GM23338 (cell line): ENCODE data around the gene CLSTN2. TPM values are rescaled to one million over a fixed set of nuclear protein-coding genes. Genes with fewer than 3 reads are reported as not detected.

ENCODE experiments used
- ATAC-seq: fragments of 200-7000 bp; cut with Tn5 transposase; 3 replicates; pipeline ENCODE4 v1.9.1; 2020
- DNase-seq: peaks from one replicate; pipeline ENCODE4 v3.0.0-alpha.2; 2015; ENCODE audit warnings: low spot score
- H2AFZ ChIP-seq: fragments of 200-600 bp; sonication (generic); 2 replicates; pipeline ENCODE4 v1.8.0; 2016; ENCODE audit warnings: antibody characterized with exemption, mild to moderate bottlenecking, moderate library complexity
- H3F3A ChIP-seq: fragments of 200-600 bp; sonication (generic); replicated peaks from 2 replicates; pipeline ENCODE4 v1.8.0; 2017; ENCODE audit warnings: antibody characterized with exemption, mixed run types, low read depth
- H3K27ac ChIP-seq: fragments of 200-600 bp; sonication (generic); 2 replicates; pipeline ENCODE4 v1.6.1; 2016; ENCODE audit warnings: low read depth
- H3K27me3 ChIP-seq: fragments of 200-600 bp; sonication (generic); 2 replicates; pipeline ENCODE4 v1.8.0; 2016; ENCODE audit warnings: mild to moderate bottlenecking, mixed run types, moderate library complexity; ENCODE audit not compliant: insufficient read depth
- H3K36me3 ChIP-seq: fragments of 200-600 bp; sonication (generic); 2 replicates; pipeline ENCODE4 v1.8.0; 2016; ENCODE audit warnings: mild to moderate bottlenecking; ENCODE audit not compliant: insufficient read depth
- H3K4me1 ChIP-seq: fragments of 200-600 bp; sonication (generic); 2 replicates; pipeline ENCODE4 v1.8.0; 2016; ENCODE audit warnings: mild to moderate bottlenecking, moderate library complexity; ENCODE audit not compliant: insufficient read depth
- H3K4me2 ChIP-seq: fragments of 200-600 bp; sonication (generic); 2 replicates; pipeline ENCODE4 v1.7.1; 2017; ENCODE audit warnings: mixed run types
- H3K4me3 ChIP-seq: fragments of 200-600 bp; sonication (generic); 2 replicates; pipeline ENCODE4 v1.6.1; 2016; ENCODE audit warnings: mixed run types
- H3K79me2 ChIP-seq: fragments of 200-600 bp; sonication (generic); replicated peaks from 2 replicates; pipeline ENCODE4 v1.8.0; 2017; ENCODE audit warnings: mild to moderate bottlenecking; ENCODE audit not compliant: insufficient read depth
- H3K9me2 ChIP-seq: fragments of 200-600 bp; sonication (generic); 2 replicates; pipeline ENCODE4 v1.8.0; 2017; ENCODE audit not compliant: insufficient read depth
- H4K20me1 ChIP-seq: fragments of 200-600 bp; sonication (generic); replicated peaks from 2 replicates; pipeline ENCODE4 v1.8.0; 2017; ENCODE audit warnings: mild to moderate bottlenecking; ENCODE audit not compliant: insufficient read depth
- H3K27ac Mint-ChIP-seq: 2 replicates; pipeline ENCODE4 v1.8.0; 2020; ENCODE audit warnings: inconsistent platforms, mild to moderate bottlenecking, moderate library complexity, mixed read lengths
- H3K27me3 Mint-ChIP-seq: 3 replicates; pipeline ENCODE4 v1.8.0; 2022; ENCODE audit warnings: low read depth, mild to moderate bottlenecking, moderate library complexity, mixed read lengths, inconsistent platforms; ENCODE audit not compliant: insufficient read depth, poor library complexity
- H3K36me3 Mint-ChIP-seq: 3 replicates; pipeline ENCODE4 v1.8.0; 2021; ENCODE audit warnings: low read depth, mild to moderate bottlenecking, inconsistent platforms, moderate library complexity, mixed read lengths
- H3K4me1 Mint-ChIP-seq: 3 replicates; pipeline ENCODE4 v1.8.0; 2020; ENCODE audit warnings: mild to moderate bottlenecking, inconsistent platforms, mixed read lengths
- H3K4me3 Mint-ChIP-seq: 3 replicates; pipeline ENCODE4 v1.8.0; 2021; ENCODE audit warnings: moderate library complexity, mild to moderate bottlenecking, inconsistent platforms, mixed read lengths
- H3K9me3 Mint-ChIP-seq: 3 replicates; pipeline ENCODE4 v1.8.0; 2020; ENCODE audit warnings: moderate library complexity, mild to moderate bottlenecking, inconsistent platforms, mixed read lengths
- CREB1 ChIP-seq: fragments of 250-450 bp; sonication (Bioruptor Pico); IDR thresholded peaks from 2 replicates; pipeline ENCODE4 v1.5.0; 2020; ENCODE audit warnings: low read depth, mild to moderate bottlenecking, moderate library complexity
- EZH2 ChIP-seq: fragments of 200-600 bp; sonication (generic); IDR thresholded peaks from one replicate; pipeline ENCODE4 v1.8.0; 2017; ENCODE audit warnings: antibody characterized with exemption, mild to moderate bottlenecking, low read depth; ENCODE audit not compliant: unreplicated experiment
- EZH2phosphoT487 ChIP-seq: fragments of 200-600 bp; sonication (generic); IDR thresholded peaks from one replicate; pipeline ENCODE4 v1.8.1; 2018; ENCODE audit warnings: antibody characterized with exemption; ENCODE audit not compliant: unreplicated experiment
- JUNB ChIP-seq: IDR thresholded peaks from one replicate; pipeline ENCODE4 v1.6.1; 2016; ENCODE audit warnings: antibody characterized with exemption; ENCODE audit not compliant: unreplicated experiment
- NANOG ChIP-seq: IDR thresholded peaks from 2 replicates; pipeline ENCODE4 v1.6.1; 2016; ENCODE audit warnings: antibody characterized with exemption, borderline replicate concordance
- STAT1 ChIP-seq: IDR thresholded peaks from one replicate; pipeline ENCODE4 v1.6.1; 2016; ENCODE audit warnings: antibody characterized with exemption; ENCODE audit not compliant: unreplicated experiment
- ZNF114 ChIP-seq: fragments of 250-450 bp; sonication (Bioruptor Pico); IDR thresholded peaks from 2 replicates; pipeline ENCODE4 v1.5.0; 2020; ENCODE audit warnings: mild to moderate bottlenecking, moderate library complexity
- ZNF331 ChIP-seq: fragments of 250-450 bp; sonication (Bioruptor Pico); IDR thresholded peaks from 2 replicates; pipeline ENCODE4 v1.5.0; 2020; ENCODE audit warnings: low read depth, mild to moderate bottlenecking, moderate library complexity
- polyA plus RNA-seq: library from polyadenylated mRNA; unstranded; fragments of >200 nt; fragmentation: Nextera tagmentation; extraction: Ambion mirVana; gene quantifications from 2 replicates; pipeline ENCODE4 v1.2.1, GENCODE V29; 2016
- total RNA-seq: library from RNA; depleted of rRNA; stranded (reverse); fragments of >200 nt; shearing (Covaris generic); gene quantifications from 2 replicates; pipeline ENCODE4 v1.2.3, GENCODE V29; 2014
- TF ChIP-seq, protein P1 (sequence below): fragments of 250-450 bp; sonication (Bioruptor Pico); IDR thresholded peaks from 2 replicates; pipeline ENCODE4 v1.5.0; 2020; ENCODE audit warnings: mild to moderate bottlenecking, moderate library complexity

The CLSTN2 gene
- total and polyA plus RNA-seq, 2 experiments from 2014 or later = 0.11 to 0.83 TPM

DNA sequence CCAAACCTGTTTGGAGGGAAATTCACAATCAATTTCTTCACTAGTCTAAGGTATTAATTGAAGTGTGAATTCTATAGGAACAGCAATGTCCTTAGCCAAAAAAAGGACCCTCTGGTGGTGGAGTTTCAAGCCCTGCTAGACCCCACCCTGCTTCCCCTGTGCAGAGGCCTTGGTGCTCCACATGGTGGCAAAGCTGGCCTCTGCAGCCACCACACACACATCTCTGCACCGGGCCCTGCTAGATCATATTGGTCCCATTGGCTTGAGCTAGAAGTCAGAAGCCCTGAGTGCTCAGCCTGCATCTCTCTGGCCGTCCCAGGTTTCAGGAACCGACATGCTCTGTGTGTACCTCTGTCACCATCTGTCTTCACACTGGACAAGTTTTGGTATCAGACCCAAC is 522.0 kb downstream of the CLSTN2 start (continued):
- TF ChIP-seq, protein P1, sequence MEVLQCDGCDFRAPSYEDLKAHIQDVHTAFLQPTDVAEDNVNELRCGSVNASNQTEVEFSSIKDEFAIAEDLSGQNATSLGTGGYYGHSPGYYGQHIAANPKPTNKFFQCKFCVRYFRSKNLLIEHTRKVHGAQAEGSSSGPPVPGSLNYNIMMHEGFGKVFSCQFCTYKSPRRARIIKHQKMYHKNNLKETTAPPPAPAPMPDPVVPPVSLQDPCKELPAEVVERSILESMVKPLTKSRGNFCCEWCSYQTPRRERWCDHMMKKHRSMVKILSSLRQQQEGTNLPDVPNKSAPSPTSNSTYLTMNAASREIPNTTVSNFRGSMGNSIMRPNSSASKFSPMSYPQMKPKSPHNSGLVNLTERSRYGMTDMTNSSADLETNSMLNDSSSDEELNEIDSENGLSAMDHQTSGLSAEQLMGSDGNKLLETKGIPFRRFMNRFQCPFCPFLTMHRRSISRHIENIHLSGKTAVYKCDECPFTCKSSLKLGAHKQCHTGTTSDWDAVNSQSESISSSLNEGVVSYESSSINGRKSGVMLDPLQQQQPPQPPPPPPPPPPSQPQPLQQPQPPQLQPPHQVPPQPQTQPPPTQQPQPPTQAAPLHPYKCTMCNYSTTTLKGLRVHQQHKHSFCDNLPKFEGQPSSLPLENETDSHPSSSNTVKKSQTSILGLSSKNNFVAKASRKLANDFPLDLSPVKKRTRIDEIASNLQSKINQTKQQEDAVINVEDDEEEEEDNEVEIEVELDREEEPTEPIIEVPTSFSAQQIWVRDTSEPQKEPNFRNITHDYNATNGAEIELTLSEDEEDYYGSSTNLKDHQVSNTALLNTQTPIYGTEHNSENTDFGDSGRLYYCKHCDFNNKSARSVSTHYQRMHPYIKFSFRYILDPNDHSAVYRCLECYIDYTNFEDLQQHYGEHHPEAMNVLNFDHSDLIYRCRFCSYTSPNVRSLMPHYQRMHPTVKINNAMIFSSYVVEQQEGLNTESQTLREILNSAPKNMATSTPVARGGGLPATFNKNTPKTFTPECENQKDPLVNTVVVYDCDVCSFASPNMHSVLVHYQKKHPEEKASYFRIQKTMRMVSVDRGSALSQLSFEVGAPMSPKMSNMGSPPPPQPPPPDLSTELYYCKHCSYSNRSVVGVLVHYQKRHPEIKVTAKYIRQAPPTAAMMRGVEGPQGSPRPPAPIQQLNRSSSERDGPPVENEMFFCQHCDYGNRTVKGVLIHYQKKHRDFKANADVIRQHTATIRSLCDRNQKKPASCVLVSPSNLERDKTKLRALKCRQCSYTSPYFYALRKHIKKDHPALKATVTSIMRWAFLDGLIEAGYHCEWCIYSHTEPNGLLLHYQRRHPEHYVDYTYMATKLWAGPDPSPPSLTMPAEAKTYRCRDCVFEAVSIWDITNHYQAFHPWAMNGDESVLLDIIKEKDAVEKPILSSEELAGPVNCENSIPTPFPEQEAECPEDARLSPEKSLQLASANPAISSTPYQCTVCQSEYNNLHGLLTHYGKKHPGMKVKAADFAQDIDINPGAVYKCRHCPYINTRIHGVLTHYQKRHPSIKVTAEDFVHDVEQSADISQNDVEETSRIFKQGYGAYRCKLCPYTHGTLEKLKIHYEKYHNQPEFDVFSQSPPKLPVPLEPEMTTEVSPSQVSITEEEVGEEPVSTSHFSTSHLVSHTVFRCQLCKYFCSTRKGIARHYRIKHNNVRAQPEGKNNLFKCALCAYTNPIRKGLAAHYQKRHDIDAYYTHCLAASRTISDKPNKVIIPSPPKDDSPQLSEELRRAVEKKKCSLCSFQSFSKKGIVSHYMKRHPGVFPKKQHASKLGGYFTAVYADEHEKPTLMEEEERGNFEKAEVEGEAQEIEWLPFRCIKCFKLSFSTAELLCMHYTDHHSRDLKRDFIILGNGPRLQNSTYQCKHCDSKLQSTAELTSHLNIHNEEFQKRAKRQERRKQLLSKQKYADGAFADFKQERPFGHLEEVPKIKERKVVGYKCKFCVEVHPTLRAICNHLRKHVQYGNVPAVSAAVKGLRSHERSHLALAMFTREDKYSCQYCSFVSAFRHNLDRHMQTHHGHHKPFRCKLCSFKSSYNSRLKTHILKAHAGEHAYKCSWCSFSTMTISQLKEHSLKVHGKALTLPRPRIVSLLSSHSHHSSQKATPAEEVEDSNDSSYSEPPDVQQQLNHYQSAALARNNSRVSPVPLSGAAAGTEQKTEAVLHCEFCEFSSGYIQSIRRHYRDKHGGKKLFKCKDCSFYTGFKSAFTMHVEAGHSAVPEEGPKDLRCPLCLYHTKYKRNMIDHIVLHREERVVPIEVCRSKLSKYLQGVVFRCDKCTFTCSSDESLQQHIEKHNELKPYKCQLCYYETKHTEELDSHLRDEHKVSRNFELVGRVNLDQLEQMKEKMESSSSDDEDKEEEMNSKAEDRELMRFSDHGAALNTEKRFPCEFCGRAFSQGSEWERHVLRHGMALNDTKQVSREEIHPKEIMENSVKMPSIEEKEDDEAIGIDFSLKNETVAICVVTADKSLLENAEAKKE (CRISPR knock-in tag) = no peak

DNA sequence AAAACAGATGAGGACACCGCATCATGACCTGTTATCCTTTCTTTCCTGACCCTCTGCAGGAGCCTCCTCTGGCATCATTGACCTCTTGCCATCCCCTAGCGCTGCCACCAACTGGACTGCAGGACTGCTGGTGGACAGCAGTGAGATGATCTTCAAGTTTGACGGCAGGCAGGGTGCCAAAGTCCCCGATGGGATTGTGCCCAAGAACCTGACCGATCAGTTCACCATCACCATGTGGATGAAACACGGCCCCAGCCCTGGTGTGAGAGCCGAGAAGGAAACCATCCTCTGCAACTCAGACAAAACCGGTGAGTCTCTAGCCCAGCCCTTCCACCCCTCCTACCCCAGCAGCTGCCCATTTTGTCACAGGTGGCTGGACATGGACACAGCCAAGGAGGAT is 524.5 kb downstream of the CLSTN2 start:
- no peaks in the 10 kb centered on the region for H3K4me1 Mint-ChIP-seq
- H3K36me3 Mint-ChIP-seq = no peaks in the 10 kb centered on the region
- no peak for DNase-seq
- TF ChIP-seq NANOG (no peak), ZNF114 (no peak), ZNF331 (no peak), JUNB (no peak), STAT1 (no peak), EZH2 (no peak), EZH2phosphoT487 (no peak), CREB1 (CRISPR knock-in tag) (no peak)
- TF ChIP-seq, protein P1 (CRISPR knock-in tag) = no peak

More for the DNA sequence above, 524.5 kb downstream of the CLSTN2 start:
- no peak overlapping the region for H3K27ac ChIP-seq
- H3F3A ChIP-seq = no peaks in the 10 kb centered on the region
- no peak overlapping the region for H3K4me3 Mint-ChIP-seq
- no peaks in the 10 kb centered on the region for H4K20me1 ChIP-seq
- no peaks in the 10 kb centered on the region for H3K36me3 ChIP-seq
- no peaks in the 10 kb centered on the region; the same call in 2 of the 3 replicates for H3K9me3 Mint-ChIP-seq
- no peaks in the 10 kb centered on the region for H3K27me3 ChIP-seq
- no peaks in the 10 kb centered on the region for H3K79me2 ChIP-seq
- no peaks in the 10 kb centered on the region for H3K4me1 ChIP-seq
- ATAC-seq = no peak
- H3K4me3 ChIP-seq = no peak overlapping the region
- H2AFZ ChIP-seq = no peak overlapping the region
- H3K4me2 ChIP-seq = no peak overlapping the region
- H3K9me2 ChIP-seq = peaks cover 4% of the 10 kb centered on the region; the same call in 1 of the 2 replicates
- H3K27me3 Mint-ChIP-seq = no peaks in the 10 kb centered on the region
- no peak overlapping the region for H3K27ac Mint-ChIP-seq
